Activated naive CD4-positive, alpha-beta T cell treated with anti-CD3 and anti-CD28 coated beads, Interleukin-2, amount 10 ng/mL, durations not matched to agents 7 days and 5 days (primary cell): ENCODE measurements around the gene PAX5.
A peak's percentile ranks its signal among the peaks of the same experiment; 100 is the strongest.

Experiments used
- CTCF ChIA-PET: fragments of 350-600 bp; sonication (Branson Sonifier 250); formaldehyde crosslinking; loops from one replicate; lab custom pipeline; 2021; ENCODE audit warnings: antibody characterized with exemption; lab: Charles Lee
- DNase-seq: peaks from one replicate; pipeline ENCODE4 v3.0.0-alpha.2; 2020
- H3K27ac Mint-ChIP-seq: one replicate; pipeline ENCODE4 v1.8.0; 2021; ENCODE audit warnings: mild to moderate bottlenecking, moderate library complexity, mixed read lengths
- H3K27me3 Mint-ChIP-seq: one replicate; pipeline ENCODE4 v1.8.0; 2021; ENCODE audit warnings: mild to moderate bottlenecking, mixed read lengths
- H3K36me3 Mint-ChIP-seq: one replicate; pipeline ENCODE4 v1.8.0; 2021; ENCODE audit warnings: mixed read lengths
- H3K4me1 Mint-ChIP-seq: one replicate; pipeline ENCODE4 v1.8.0; 2021; ENCODE audit warnings: mixed read lengths
- H3K4me3 Mint-ChIP-seq: one replicate; pipeline ENCODE4 v1.8.0; 2021; ENCODE audit warnings: mild to moderate bottlenecking, moderate library complexity, mixed read lengths
- H3K9me3 Mint-ChIP-seq: one replicate; pipeline ENCODE4 v1.8.0; 2021; ENCODE audit warnings: mixed read lengths

Gene PAX5

DNA sequence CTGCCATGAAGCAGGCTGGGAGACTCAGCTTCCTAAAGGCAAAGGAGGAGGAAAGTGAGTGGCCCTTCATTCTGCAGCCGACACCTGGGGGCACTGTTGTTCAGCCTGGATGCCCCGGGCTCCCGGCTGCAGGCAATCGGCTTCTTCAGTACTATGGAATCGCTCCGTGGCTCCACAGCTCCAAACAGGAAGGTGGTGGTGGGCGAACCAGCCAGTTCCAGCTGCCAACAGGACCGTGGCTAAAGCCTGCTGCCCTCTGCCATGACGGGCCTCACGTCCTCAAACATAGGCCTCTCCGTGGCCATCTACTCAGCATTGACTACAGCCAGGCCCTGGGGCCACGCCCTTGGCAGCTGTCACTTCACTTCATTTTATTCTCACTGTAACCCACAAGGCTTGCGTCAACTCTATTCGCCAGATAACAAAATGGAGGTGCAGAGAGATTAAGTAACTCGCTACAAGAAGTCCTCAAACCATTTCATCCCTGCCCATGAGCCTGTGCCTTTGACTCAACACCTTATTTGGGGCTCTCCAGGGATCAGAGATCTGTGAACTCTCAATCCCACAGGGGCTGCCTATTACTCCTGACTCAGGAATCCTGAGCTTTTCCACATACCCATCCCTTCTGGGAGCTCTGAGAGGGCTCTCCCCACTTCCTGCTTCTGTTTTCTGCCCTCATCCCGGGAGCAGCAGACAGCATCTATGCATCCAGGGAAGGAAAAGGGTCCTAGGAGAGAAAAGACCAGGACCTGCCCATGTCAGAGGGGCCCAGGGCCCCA lies 38.0 kb downstream of the PAX5 start:
- CTCF ChIA-PET, result interaction anchor here (0.7 to 3.2 kb wide), 22 partner anchors 14 to 597 kb away, joined by 3 to 22 read pairs (median 4); partner anchors contain the start of gene TOMM5
- no peaks in the 10 kb centered on the region for H3K36me3 Mint-ChIP-seq
- H3K4me1 Mint-ChIP-seq, result peaks cover 3% of the 10 kb centered on the region
- peaks cover 7% of the 10 kb centered on the region for H3K9me3 Mint-ChIP-seq
- peak; percentile 74 for DNase-seq
- H3K27ac Mint-ChIP-seq, result no peak overlapping the region
- peaks cover 80% of the 10 kb centered on the region for H3K27me3 Mint-ChIP-seq
- no peak overlapping the region for H3K4me3 Mint-ChIP-seq

GRCh38 chr9:36993933-36994764 lies 39.9 kb downstream of the PAX5 start:
- Mint-ChIP-seq H3K27me3 (peaks cover 77% of the 10 kb centered on the region), H3K27ac (no peak overlapping the region), H3K4me3 (no peak overlapping the region), H3K9me3 (peaks cover 17% of the 10 kb centered on the region), H3K36me3 (no peaks in the 10 kb centered on the region), H3K4me1 (peaks cover 3% of the 10 kb centered on the region)
- CTCF ChIA-PET, result interaction anchor here (1.1 to 11.8 kb wide), 2 partner anchors 121 to 396 kb away, joined by 3 to 175 read pairs; no protein-coding TSS in a partner anchor
- DNase-seq, result no peak

- Mint-ChIP-seq H3K36me3 (no peaks in the 10 kb centered on the region), H3K27me3 (peaks cover 85% of the 10 kb centered on the region)
These were observed 41.4 kb downstream of the PAX5 start for GRCh38 chr9:36992501-36993316.

DNA sequence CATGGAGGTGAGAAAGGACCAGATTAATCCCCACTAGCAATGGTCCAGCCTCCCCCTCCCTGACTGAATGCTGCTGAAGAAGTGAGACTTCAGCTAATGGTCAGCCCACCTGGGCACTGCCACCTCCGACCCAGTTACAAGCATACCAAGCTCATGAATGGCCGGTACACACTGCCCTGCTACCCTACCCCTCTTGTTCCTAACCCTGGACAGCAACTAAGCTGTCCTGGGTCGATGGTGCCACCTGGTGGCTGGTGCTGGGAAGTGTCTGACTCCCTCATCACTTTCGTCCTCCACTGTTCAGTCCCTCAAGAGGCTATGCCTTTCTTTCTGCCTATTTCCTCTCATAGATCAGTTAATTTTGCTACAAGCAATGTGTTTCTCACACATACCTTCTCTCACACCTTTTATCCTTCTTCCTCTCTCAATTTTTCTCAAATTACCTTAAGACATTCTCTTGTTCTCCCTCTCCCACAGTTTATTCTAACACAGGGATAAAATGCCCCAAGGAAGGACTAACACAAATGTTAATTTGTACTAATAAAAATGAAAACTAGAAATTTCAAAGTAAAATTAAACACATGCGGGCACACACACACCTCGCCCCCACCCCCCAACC lies 42.4 kb downstream of the PAX5 start:
- H3K4me1 Mint-ChIP-seq, result peaks cover 7% of the 10 kb centered on the region
- CTCF ChIA-PET, result interaction anchor here (1.0 to 11.8 kb wide), 5 partner anchors 17 to 128 kb away, joined by 3 to 175 read pairs (median 4); no protein-coding TSS in a partner anchor
- no peaks in the 10 kb centered on the region for H3K36me3 Mint-ChIP-seq
- peak; percentile 60 for DNase-seq
- no peak overlapping the region for H3K27ac Mint-ChIP-seq
- H3K9me3 Mint-ChIP-seq, result peaks cover 17% of the 10 kb centered on the region
- peaks cover 85% of the 10 kb centered on the region for H3K27me3 Mint-ChIP-seq
- no peak overlapping the region for H3K4me3 Mint-ChIP-seq

More at GRCh38 chr9:36992501-36993316, 41.4 kb downstream of the PAX5 start:
- DNase-seq, result no peak
- CTCF ChIA-PET, result interaction anchor here (0.7 to 11.8 kb wide), 6 partner anchors 11 to 375 kb away, joined by 3 to 175 read pairs (median 4); no protein-coding TSS in a partner anchor
- H3K4me3 Mint-ChIP-seq, result no peak overlapping the region
- peaks cover 6% of the 10 kb centered on the region for H3K4me1 Mint-ChIP-seq
- H3K27ac Mint-ChIP-seq, result no peak overlapping the region
- peaks cover 17% of the 10 kb centered on the region for H3K9me3 Mint-ChIP-seq

- H3K27ac Mint-ChIP-seq, result no peak overlapping the region
- peaks cover 12% of the 10 kb centered on the region for H3K4me1 Mint-ChIP-seq
- peaks cover 17% of the 10 kb centered on the region for H3K9me3 Mint-ChIP-seq
- CTCF ChIA-PET, result interaction anchor here (1.0 to 11.8 kb wide), 4 partner anchors 104 to 422 kb away, joined by 3 to 175 read pairs (median 4); no protein-coding TSS in a partner anchor
- DNase-seq, result no peak
- H3K36me3 Mint-ChIP-seq, result no peaks in the 10 kb centered on the region
- H3K4me3 Mint-ChIP-seq, result no peak overlapping the region
- peaks cover 89% of the 10 kb centered on the region for H3K27me3 Mint-ChIP-seq
These were observed 45.2 kb downstream of the PAX5 start for GRCh38 chr9:36988848-36989247.

DNA sequence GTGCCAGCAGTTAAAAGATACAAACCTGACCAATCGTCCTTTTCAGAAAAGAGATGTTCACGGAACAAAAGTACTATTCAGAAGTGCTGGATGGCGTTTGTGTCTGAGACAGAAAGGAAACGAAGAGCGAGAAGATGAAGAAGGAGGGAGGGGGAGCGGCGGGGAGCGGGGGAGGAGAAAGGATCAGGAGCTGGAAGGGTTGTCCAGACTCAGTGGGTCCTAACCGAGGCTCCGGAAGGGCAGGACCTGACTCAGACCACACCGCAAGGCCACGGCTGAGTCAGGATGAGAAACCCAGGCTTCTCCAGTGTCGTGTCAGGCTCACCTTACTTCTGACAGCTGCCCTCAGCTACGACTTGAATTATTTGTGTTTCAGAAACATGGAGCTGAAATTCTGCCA lies 46.2 kb downstream of the PAX5 start:
- no peak for DNase-seq
- H3K9me3 Mint-ChIP-seq, result peaks cover 17% of the 10 kb centered on the region
- CTCF ChIA-PET, result interaction anchor here (1.8 to 11.8 kb wide), 2 partner anchors 103 to 114 kb away, joined by 4 to 175 read pairs; no protein-coding TSS in a partner anchor
- peaks cover 12% of the 10 kb centered on the region for H3K4me1 Mint-ChIP-seq
- H3K27me3 Mint-ChIP-seq, result peaks cover 86% of the 10 kb centered on the region
- H3K4me3 Mint-ChIP-seq, result no peak overlapping the region
- H3K36me3 Mint-ChIP-seq, result no peaks in the 10 kb centered on the region
- H3K27ac Mint-ChIP-seq, result no peak overlapping the region

- H3K9me3 Mint-ChIP-seq, result peaks cover 17% of the 10 kb centered on the region
- no peaks in the 10 kb centered on the region for H3K36me3 Mint-ChIP-seq
- no peak overlapping the region for H3K4me3 Mint-ChIP-seq
- H3K27ac Mint-ChIP-seq, result no peak overlapping the region
- CTCF ChIA-PET, result interaction anchor here (11.8 kb wide), 1 partner anchor 114 kb away, joined by 175 read pairs; no protein-coding TSS in a partner anchor
- H3K4me1 Mint-ChIP-seq, result peaks cover 12% of the 10 kb centered on the region
- no peak for DNase-seq
- peaks cover 87% of the 10 kb centered on the region for H3K27me3 Mint-ChIP-seq
These were observed 46.7 kb downstream of the PAX5 start for GRCh38 chr9:36987409-36987808.

DNA sequence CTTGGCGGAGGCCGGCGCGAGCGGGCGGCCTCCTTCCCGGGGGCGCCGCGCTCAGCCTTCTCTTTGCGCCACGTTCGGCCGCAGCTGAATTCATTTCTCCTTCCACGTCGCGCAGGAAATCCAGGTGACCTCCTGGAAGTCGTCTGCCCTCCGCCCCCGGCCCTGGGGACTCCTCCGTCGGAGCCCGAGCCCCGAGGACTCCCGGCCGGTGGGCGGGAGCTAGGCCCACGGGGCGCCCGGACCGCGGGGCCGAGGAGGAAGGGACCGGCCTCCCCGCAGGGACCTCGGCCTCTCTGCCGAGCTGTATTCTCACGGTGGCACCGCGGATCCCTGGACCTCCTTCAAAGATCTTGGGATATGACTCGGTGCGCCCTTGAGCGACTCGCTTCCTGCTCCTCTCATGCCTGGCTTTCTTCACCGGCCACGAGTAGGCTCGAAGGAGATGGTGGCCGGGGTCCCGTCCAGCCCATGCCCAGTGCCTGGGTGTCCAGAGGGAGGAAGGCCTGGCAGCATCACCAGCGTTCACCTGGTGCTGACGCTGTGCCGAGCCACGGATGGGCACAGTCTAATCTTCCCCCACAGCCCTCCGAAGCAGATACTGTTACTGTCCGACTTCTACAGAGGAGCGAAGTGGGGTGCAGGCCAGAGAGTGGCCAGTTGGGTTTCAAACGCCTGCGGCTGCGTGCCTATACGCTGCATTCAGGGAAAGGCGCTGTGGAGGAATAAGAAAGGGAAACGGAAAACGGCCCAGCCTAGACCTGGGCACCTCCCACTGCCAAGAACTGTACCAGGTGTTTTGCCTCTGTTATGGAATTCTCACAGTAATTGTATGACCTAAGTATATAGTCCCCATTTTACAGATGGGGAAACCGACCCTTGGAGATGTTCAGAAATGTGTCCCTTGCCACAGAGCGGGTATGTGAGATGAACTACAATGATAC lies 47.3 kb downstream of the PAX5 start:
- H3K9me3 Mint-ChIP-seq, result peaks cover 16% of the 10 kb centered on the region
- no peak for DNase-seq
- peaks cover 89% of the 10 kb centered on the region for H3K27me3 Mint-ChIP-seq
- H3K36me3 Mint-ChIP-seq, result no peaks in the 10 kb centered on the region
- peaks cover 12% of the 10 kb centered on the region for H3K4me1 Mint-ChIP-seq
- no peak overlapping the region for H3K27ac Mint-ChIP-seq
- CTCF ChIA-PET, result interaction anchor here (11.8 kb wide), 1 partner anchor 113 kb away, joined by 175 read pairs; no protein-coding TSS in a partner anchor
- peak overlapping the region; percentile 32 for H3K4me3 Mint-ChIP-seq

- Mint-ChIP-seq H3K4me1 (peaks cover 12% of the 10 kb centered on the region), H3K36me3 (no peaks in the 10 kb centered on the region), H3K9me3 (peaks cover 8% of the 10 kb centered on the region), H3K27ac (no peak overlapping the region), H3K27me3 (peaks cover 88% of the 10 kb centered on the region), H3K4me3 (peak overlapping the region; percentile 37)
- peak; percentile 29 for DNase-seq
- CTCF ChIA-PET, result interaction anchor here (11.8 kb wide), 1 partner anchor 112 kb away, joined by 175 read pairs; no protein-coding TSS in a partner anchor
These were observed 48.1 kb downstream of the PAX5 start for GRCh38 chr9:36985769-36986467.

DNA sequence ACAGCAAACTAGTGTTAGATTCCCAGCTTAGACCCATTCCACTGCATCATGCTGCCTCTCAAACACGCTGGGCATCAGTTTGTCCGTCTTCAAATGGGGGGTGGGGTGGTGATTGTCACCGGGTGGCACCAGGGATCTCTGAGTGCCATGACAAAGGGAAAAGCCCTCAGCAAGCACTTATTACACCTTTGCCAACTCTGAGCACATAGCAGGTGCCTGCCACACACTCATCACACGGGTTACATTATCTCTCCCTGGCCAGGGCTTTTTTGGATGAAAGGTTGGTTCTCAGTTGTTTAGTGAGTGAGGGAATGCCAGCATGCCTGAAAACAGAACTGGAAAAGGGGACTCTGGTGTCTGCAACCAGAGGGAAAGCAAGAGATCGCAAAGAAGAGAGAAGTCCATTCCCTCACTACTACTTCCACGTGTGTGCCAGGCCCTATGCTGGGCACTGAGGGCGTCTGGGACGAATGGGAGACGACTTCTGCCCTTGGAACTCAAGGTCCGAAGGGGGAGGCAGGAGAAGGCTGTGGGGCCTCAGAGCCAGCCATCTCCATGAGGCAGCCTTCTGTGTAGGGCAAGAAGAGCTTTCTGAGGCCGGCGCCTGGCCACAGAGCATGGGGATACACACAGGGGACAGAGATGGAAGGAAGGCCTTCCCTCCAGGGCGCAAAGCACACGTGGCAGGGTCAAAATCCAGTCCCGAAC lies 48.9 kb downstream of the PAX5 start:
- H3K4me1 Mint-ChIP-seq, result peaks cover 12% of the 10 kb centered on the region
- H3K36me3 Mint-ChIP-seq, result no peaks in the 10 kb centered on the region
- peaks cover 90% of the 10 kb centered on the region for H3K27me3 Mint-ChIP-seq
- DNase-seq, result no peak
- CTCF ChIA-PET, result interaction anchor here (11.8 kb wide), 1 partner anchor 112 kb away, joined by 175 read pairs; no protein-coding TSS in a partner anchor
- H3K4me3 Mint-ChIP-seq, result peak overlapping the region; percentile 37
- peaks cover 4% of the 10 kb centered on the region for H3K9me3 Mint-ChIP-seq
- no peak overlapping the region for H3K27ac Mint-ChIP-seq
